GM06990 (cell line): ENCODE data around the gene RASL10A.

Experiments
- DNase-seq: peaks from one replicate; pipeline ENCODE4 v3.0.0-alpha.2; 2011; ENCODE audit not compliant: insufficient read length; ENCODE audit errors: extremely low read depth
- H3K27me3 ChIP-seq: replicated peaks from 2 replicates; pipeline ENCODE4 v1.6.0; 2011; ENCODE audit warnings: low read length; ENCODE audit not compliant: control insufficient read depth, insufficient read depth
- H3K36me3 ChIP-seq: 2 replicates; pipeline ENCODE4 v1.5.1; 2011; ENCODE audit warnings: low read length; ENCODE audit not compliant: control insufficient read depth, insufficient read depth
- H3K4me3 ChIP-seq: replicated peaks from 2 replicates; pipeline ENCODE4 v1.5.1; 2011; ENCODE audit warnings: low read depth, mild to moderate bottlenecking, control low read depth, low read length
- TF ChIP-seq, protein P1 (sequence below): IDR thresholded peaks from 2 replicates; pipeline ENCODE4 v1.5.1; 2011; ENCODE audit warnings: low read length, control low read depth, mild to moderate bottlenecking, inconsistent platforms; ENCODE audit not compliant: insufficient read depth, poor library complexity, severe bottlenecking

Gene RASL10A

DNA sequence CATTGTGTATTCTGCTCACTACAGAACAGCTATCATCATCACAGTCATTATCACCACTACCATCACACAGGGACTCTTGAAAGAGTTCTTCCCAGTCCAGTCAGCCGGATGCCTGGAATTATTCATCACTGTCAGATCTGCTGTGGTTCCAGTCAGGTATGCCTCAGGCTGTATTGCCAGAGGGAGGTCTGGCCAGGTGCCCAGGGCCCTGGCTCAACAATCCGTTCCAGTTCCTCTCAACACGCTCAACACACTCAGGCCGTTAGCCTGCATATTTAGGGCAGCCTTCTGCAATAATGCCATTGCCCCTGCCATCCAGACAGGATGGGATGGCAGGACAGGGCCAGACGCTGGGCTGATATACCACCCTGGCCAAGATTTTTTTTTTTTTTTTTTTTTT lies 28.6 kb upstream of the RASL10A start:
- no peak overlapping the region for H3K4me3 ChIP-seq
- TF ChIP-seq, protein P1, sequence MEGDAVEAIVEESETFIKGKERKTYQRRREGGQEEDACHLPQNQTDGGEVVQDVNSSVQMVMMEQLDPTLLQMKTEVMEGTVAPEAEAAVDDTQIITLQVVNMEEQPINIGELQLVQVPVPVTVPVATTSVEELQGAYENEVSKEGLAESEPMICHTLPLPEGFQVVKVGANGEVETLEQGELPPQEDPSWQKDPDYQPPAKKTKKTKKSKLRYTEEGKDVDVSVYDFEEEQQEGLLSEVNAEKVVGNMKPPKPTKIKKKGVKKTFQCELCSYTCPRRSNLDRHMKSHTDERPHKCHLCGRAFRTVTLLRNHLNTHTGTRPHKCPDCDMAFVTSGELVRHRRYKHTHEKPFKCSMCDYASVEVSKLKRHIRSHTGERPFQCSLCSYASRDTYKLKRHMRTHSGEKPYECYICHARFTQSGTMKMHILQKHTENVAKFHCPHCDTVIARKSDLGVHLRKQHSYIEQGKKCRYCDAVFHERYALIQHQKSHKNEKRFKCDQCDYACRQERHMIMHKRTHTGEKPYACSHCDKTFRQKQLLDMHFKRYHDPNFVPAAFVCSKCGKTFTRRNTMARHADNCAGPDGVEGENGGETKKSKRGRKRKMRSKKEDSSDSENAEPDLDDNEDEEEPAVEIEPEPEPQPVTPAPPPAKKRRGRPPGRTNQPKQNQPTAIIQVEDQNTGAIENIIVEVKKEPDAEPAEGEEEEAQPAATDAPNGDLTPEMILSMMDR, result no peak
- no peaks in the 10 kb centered on the region for H3K27me3 ChIP-seq
- peaks cover 65% of the 10 kb centered on the region for H3K36me3 ChIP-seq
- no peak for DNase-seq

DNA sequence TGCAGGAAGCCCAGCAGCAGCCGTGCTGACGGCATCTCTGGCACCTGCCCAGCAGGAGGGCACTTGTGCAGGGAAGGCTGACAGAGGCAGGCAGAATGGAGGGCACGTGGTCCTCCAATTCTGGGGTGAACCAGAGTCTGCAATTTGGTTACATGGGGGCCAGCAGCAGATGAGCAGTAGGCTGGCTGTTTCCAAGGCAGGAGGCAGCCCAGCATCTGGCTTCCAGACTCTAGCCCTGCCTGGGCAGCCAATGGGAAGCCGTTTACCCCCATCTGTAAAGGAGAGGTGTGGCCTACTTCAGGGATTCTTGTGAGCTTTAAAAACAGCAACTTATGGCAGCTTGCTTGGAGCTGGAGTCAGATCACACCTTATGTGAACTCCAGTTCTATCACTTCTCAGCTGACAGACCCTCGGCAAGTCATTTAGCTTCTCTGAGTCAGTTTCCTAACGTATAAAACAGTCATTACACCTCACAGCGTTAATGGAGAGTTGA lies 27.9 kb upstream of the RASL10A start:
- TF ChIP-seq, protein P1, result no peak
- Histone ChIP-seq H3K27me3 (no peaks in the 10 kb centered on the region), H3K4me3 (no peak overlapping the region), H3K36me3 (peaks cover 69% of the 10 kb centered on the region)
- no peak for DNase-seq

DNA sequence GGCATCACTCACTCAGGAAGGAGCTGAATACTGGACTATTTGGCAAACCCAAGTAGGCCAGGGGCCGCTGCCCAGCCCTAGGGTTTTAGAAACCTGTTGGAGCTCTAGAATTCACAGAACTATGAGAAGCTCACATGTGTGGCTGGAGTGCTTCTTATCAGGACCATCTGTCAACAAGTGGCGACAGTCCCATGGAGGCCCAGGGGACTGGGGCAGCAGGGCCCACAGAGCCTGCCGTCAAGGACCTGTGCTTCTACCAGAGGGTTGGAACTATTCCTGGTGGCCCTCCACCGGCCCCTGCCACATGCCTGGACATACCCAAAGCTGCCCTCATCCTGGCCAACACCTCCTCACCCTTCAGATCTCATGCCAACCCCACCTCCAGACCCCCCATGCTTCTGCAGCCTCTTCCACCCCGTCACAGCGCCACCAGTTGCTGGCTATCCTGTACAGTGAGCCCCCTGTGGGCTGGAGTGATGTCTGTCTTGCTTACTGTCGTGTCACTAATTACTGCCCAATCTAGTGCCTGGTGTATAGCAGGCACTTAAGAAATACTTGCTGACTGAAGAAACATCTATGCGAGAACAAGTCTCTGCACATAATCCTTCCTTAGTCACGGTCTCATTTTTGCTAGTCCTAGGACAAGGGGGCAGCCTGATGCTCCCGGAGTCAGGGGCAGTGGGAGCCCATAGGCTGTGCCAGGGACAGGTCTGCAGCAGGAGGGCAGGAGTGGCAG lies 27.2 kb upstream of the RASL10A start:
- peaks cover 70% of the 10 kb centered on the region for H3K36me3 ChIP-seq
- DNase-seq, result no peak
- TF ChIP-seq, protein P1, result no peak
- H3K4me3 ChIP-seq, result no peak overlapping the region
- no peaks in the 10 kb centered on the region for H3K27me3 ChIP-seq

DNA sequence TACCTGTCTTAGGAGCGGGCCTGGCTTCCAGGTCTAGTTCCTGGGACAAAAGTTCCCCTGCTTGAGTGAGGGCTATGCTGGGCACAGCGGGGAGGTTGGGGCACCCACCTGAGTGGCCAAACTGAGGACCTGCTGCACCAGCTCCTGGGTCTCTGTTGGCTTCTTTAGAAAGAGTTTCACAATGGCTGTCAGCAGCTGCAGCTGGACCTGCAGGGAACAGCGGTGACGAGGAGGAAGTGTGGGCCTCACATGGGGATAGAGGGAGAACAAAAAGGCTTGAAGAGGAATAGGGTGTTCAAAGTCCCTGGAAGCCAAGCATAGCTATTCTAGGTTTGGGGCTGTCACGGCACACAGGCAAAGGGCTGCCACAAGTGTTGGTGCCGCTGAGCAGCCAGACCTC lies 26.7 kb upstream of the RASL10A start:
- H3K36me3 ChIP-seq, result peaks cover 68% of the 10 kb centered on the region
- no peak for DNase-seq
- TF ChIP-seq, protein P1, result no peak
- no peak overlapping the region for H3K4me3 ChIP-seq
- no peaks in the 10 kb centered on the region for H3K27me3 ChIP-seq

DNA sequence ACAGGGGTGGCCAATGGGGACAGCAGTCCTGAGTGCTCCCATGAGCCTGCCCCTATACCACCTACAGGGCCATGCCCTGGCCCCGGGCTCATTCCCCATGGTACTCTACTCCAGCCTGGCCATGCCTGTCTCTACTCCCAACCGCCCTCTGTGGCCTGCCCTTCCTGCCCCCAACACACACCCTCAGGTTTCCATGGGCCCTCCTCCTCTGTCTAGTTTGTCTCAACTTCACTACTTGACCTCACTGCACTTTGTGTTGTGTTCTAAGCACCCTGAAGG lies 26.3 kb upstream of the RASL10A start:
- no peaks in the 10 kb centered on the region for H3K27me3 ChIP-seq
- TF ChIP-seq, protein P1, result no peak
- no peak for DNase-seq
- no peak overlapping the region for H3K4me3 ChIP-seq
- H3K36me3 ChIP-seq, result peaks cover 64% of the 10 kb centered on the region
